ENCODE results near the gene MYCL.
A peak's percentile ranks its signal among the peaks of the same experiment; 100 is the strongest.

MYCL gene

GRCh38 chr1:39890273-39890672, 11.4 kb downstream of the MYCL start:
- no peak overlapping the region for H3K4me3 ChIP-seq (ENCODE audit: control insufficient read depth, low read depth, low read length)
- DNase-seq (ENCODE audit: low read depth), result no peak
- no peak for TF ChIP-seq CTCF (IDR thresholded peaks at IDR 0.05; ENCODE audit: control insufficient read depth, insufficient read depth, low read depth, low read length, missing control alignments)

GRCh38 chr1:39886757-39887231, 14.9 kb downstream of the MYCL start:
- no peak for TF ChIP-seq CTCF (IDR thresholded peaks at IDR 0.05; ENCODE audit: control insufficient read depth, insufficient read depth, low read depth, low read length, missing control alignments)
- DNase-seq (ENCODE audit: low read depth), result no peak

GRCh38 chr1:39885516-39885915, 16.2 kb downstream of the MYCL start:
- no peak overlapping the region for H3K4me3 ChIP-seq (ENCODE audit: control insufficient read depth, low read depth, low read length)
- no peak for DNase-seq (ENCODE audit: low read depth)
- TF ChIP-seq CTCF (IDR thresholded peaks at IDR 0.05; ENCODE audit: control insufficient read depth, insufficient read depth, low read depth, low read length, missing control alignments), result no peak

More at GRCh38 chr1:39886757-39887231, 14.9 kb downstream of the MYCL start:
- H3K4me3 ChIP-seq (ENCODE audit: control insufficient read depth, low read depth, low read length), result no peak overlapping the region

DNA sequence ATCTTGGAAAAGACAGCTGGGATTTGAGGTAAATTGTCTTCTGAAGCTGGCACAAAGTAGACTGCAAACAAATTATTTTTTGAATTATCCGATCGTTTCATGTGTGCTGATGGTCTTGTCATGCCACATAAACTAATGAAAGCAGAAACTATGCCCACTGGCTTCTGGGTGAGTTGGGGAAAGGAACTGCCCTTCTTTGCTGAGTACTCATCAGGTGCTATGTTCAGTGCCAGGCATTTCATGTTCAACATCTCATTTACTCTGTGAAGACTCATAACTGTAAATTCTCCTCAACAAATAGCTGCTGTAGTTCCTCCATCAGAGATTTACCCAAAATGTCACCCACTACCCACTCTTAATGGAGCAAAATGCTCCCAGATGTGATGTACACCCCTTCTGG, 19.6 kb downstream of the MYCL start:
- TF ChIP-seq CTCF (IDR thresholded peaks at IDR 0.05; ENCODE audit: control insufficient read depth, insufficient read depth, low read depth, low read length, missing control alignments), result no peak
- peak overlapping the region; percentile 91 for H3K4me3 ChIP-seq (ENCODE audit: control insufficient read depth, low read depth, low read length)
- DNase-seq (ENCODE audit: low read depth), result no peak

- no peak for DNase-seq (ENCODE audit: low read depth)
- no peak overlapping the region for H3K4me3 ChIP-seq (ENCODE audit: control insufficient read depth, low read depth, low read length)
- TF ChIP-seq CTCF (IDR thresholded peaks at IDR 0.05; ENCODE audit: control insufficient read depth, insufficient read depth, low read depth, low read length, missing control alignments), result no peak
These were observed 23.4 kb downstream of the MYCL start for GRCh38 chr1:39877980-39878956.

DNA sequence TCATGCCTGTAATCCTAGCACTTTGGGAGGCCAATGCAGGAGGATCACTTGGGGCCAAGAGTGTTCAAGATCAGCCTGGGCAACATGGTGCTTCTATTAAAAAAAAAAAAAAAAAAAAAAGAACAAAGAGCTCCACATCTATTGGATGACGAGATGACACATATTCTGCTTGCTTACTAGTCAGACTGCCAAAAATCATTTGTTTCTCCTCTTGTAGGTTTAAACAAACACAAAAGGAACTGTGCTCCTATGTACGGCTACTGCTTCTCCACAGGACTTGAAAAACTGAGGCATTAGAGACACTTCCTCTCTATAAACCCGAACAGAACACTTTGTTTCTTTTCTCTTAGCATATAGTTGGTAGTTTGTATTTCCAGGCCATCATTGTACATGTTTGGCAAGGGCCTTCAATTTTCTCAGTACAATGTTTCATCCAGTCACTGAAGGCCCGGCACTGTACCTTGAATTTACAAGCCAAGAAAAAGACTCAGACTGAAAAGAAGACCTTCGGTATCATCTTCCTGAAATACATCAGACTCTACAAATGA, 24.4 kb downstream of the MYCL start:
- no peak for DNase-seq (ENCODE audit: low read depth)
- H3K4me3 ChIP-seq (ENCODE audit: control insufficient read depth, low read depth, low read length), result no peak overlapping the region
- no peak for TF ChIP-seq CTCF (IDR thresholded peaks at IDR 0.05; ENCODE audit: control insufficient read depth, insufficient read depth, low read depth, low read length, missing control alignments)

Measured in AG09309 (cell line).